ENCODE measurements around the gene PYGB. TPM values are rescaled to one million over a fixed set of nuclear protein-coding genes. Genes with fewer than 3 reads are reported as not detected.
A peak's percentile ranks its signal among the peaks of the same experiment; 100 is the strongest.

PYGB gene
- total RNA-seq, 1 donor = 203 TPM

GRCh38 chr20:25292176-25292891 is 44.4 kb downstream of the PYGB start:
- DNase-seq (ENCODE audit: low read depth) = no peak
- TF ChIP-seq, protein P1, sequence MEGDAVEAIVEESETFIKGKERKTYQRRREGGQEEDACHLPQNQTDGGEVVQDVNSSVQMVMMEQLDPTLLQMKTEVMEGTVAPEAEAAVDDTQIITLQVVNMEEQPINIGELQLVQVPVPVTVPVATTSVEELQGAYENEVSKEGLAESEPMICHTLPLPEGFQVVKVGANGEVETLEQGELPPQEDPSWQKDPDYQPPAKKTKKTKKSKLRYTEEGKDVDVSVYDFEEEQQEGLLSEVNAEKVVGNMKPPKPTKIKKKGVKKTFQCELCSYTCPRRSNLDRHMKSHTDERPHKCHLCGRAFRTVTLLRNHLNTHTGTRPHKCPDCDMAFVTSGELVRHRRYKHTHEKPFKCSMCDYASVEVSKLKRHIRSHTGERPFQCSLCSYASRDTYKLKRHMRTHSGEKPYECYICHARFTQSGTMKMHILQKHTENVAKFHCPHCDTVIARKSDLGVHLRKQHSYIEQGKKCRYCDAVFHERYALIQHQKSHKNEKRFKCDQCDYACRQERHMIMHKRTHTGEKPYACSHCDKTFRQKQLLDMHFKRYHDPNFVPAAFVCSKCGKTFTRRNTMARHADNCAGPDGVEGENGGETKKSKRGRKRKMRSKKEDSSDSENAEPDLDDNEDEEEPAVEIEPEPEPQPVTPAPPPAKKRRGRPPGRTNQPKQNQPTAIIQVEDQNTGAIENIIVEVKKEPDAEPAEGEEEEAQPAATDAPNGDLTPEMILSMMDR (IDR thresholded peaks at IDR 0.05; ENCODE audit: insufficient read depth, low read length) = no peak
- H3K4me3 ChIP-seq (ENCODE audit: low read depth, low read length) = no peak overlapping the region

GRCh38 chr20:25293507-25293906 is 45.6 kb downstream of the PYGB start:
- H3K4me3 ChIP-seq (ENCODE audit: low read depth, low read length) = no peak overlapping the region
- DNase-seq (ENCODE audit: low read depth) = no peak
- TF ChIP-seq, protein P1 (IDR thresholded peaks at IDR 0.05; ENCODE audit: insufficient read depth, low read length) = no peak

- H3K4me3 ChIP-seq (ENCODE audit: low read depth, low read length) = no peak overlapping the region
- TF ChIP-seq, protein P1 (IDR thresholded peaks at IDR 0.05; ENCODE audit: insufficient read depth, low read length) = no peak
Measured at GRCh38 chr20:25293910-25294458, 46.1 kb downstream of the PYGB start.

DNA sequence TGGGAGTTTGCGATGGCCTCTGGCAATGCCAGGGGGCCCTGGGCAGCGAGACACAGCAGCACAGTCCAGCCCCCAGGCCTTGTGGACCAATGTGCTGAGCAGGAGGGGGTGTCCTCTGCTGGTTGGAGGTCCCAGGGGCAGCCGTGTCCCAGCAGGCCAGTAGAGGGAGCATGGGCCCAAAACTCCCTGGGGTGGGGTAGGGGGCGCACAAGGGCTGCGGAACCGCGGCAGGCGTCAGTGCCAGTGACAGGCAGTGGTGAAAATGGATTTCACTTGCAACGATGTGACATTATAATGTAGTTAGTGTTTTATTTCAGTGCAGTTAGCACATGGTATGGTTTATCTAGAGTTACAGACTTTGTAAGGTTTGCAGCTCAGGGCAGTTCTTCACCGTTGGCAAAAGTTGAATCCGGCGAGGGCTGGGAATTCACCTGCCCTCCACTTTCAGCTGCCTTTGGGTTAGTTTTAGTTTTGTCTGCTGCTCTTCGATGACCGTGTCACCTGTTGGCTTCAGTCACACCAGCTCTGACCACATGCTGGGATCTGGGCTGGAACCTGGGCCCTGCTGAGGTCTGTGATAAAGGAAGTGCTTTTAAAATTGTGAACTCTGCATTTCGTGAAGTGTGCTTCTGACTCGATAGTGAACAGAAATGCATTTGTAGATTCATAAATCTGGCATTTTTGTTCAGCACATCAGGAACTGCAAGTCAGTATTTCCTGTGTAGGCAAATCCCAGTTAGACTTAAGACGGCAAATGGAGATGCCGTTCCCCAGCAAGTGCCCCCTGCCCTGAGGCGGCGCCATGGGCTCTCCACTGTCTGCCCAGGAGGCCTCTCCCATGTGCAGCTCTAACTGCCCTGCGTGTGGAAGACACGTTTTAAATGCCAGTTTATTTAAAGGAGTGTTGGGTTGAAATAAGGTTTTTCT is 46.8 kb downstream of the PYGB start:
- TF ChIP-seq, protein P1 (IDR thresholded peaks at IDR 0.05; ENCODE audit: insufficient read depth, low read length) = peak; percentile 75
- no peak overlapping the region for H3K4me3 ChIP-seq (ENCODE audit: low read depth, low read length)
- peak; percentile 28 for DNase-seq (ENCODE audit: low read depth)

More at GRCh38 chr20:25293910-25294458, 46.1 kb downstream of the PYGB start:
- DNase-seq (ENCODE audit: low read depth) = no peak

DNA sequence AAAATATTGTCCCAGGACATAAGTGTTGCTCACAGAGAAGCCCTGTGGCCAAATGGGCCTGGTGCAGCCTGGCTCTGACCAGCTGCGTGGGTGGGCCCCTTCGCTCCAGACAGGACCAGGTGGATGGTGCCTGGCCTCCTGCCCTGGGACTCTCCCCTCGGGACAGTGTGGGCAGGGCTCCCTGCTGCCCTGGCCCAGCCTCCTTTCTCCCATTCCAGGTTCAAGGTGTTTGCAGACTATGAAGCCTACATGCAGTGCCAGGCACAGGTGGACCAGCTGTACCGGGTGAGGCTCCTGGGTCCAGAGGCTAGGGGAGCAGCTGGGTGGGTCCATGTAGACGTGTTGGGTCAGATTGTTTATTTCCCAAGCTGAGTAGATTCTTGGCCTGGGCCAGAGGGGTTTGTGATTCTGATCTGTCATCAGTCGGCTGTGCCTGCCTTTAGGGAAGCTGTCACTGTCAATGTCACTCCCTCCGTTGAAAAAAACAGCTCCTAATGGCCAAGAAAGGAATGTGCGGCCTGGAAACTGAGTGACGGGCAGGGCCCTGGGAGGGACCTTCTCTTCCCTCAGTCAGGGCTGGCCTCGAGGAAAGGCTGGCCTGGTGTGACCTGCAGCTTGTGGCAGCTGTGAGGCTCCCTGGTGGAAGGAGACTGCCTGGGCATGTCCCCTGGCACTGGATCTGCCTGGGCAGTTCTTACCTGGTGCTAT is 47.7 kb downstream of the PYGB start:
- DNase-seq (ENCODE audit: low read depth) = no peak
- TF ChIP-seq, protein P1 (IDR thresholded peaks at IDR 0.05; ENCODE audit: insufficient read depth, low read length) = no peak
- H3K4me3 ChIP-seq (ENCODE audit: low read depth, low read length) = no peak overlapping the region
